MM.1S (cell line): ENCODE results near the gene NGEF.

Experiments
- EZH2 ChIP-seq: fragments of 300-600 bp; sonication (generic); optimal IDR thresholded peaks from 2 replicates; pipeline ENCODE3; 2017; ENCODE audit warnings: low read depth, mild to moderate bottlenecking, antibody characterized with exemption, low read length, mixed read lengths
- EZH2phosphoT487 ChIP-seq: fragments of 300-600 bp; sonication (generic); IDR thresholded peaks from 2 replicates; pipeline ENCODE4 v1.6.1; 2018; ENCODE audit warnings: antibody characterized with exemption, low read length
- TF ChIP-seq, protein P1 (sequence below): fragments of 300-600 bp; sonication (generic); IDR thresholded peaks from 2 replicates; pipeline ENCODE4 v1.5.1; 2016; ENCODE audit warnings: antibody characterized with exemption, low read length, mixed read lengths

DNA sequence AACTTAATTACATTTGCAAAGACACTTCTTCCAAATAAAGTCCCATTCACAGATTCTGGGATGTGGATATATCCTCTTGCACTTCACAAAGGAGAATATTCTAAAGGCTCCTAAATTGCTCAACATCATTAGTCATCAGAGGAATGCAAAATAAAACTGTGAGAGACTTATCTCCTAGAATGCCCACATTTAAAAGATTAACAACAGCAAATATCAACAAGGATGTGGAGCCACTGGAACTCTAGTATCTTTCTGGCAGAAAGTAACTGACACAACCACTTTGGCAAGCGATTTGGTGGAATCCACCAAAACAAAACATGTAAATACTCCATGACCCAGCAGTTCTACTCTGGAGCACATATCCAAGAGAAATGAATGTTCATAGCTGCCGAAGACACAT, 24.0 kb upstream of the NGEF start:
- TF ChIP-seq, protein P1, sequence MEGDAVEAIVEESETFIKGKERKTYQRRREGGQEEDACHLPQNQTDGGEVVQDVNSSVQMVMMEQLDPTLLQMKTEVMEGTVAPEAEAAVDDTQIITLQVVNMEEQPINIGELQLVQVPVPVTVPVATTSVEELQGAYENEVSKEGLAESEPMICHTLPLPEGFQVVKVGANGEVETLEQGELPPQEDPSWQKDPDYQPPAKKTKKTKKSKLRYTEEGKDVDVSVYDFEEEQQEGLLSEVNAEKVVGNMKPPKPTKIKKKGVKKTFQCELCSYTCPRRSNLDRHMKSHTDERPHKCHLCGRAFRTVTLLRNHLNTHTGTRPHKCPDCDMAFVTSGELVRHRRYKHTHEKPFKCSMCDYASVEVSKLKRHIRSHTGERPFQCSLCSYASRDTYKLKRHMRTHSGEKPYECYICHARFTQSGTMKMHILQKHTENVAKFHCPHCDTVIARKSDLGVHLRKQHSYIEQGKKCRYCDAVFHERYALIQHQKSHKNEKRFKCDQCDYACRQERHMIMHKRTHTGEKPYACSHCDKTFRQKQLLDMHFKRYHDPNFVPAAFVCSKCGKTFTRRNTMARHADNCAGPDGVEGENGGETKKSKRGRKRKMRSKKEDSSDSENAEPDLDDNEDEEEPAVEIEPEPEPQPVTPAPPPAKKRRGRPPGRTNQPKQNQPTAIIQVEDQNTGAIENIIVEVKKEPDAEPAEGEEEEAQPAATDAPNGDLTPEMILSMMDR, result no peak
- TF ChIP-seq EZH2 (no peak), EZH2phosphoT487 (no peak)
